ENCODE results near the gene SUPT3H. TPM values are rescaled to one million over a fixed set of nuclear protein-coding genes. Genes with fewer than 3 reads are reported as not detected.

Gene SUPT3H
- total RNA-seq, 6 experiments from 2014 or later: 0.95 to 2.8 (median 2.0) TPM

GRCh38 chr6:45350186-45350710, 27.5 kb downstream of the SUPT3H start:
- ATAC-seq: no peak
- Histone ChIP-seq H3K4me3 (no peak overlapping the region), H3K36me3 (no peaks in the 10 kb centered on the region), H3K4me1 (no peaks in the 10 kb centered on the region), H3K9me3 (no peaks in the 10 kb centered on the region), H3K27me3 (no peaks in the 10 kb centered on the region), H3K27ac (no peak overlapping the region)
- intact Hi-C loops (cut with DNase I): no loop called here
- DNase-seq: no peak
- TF ChIP-seq CTCF (IDR thresholded peaks at IDR 0.05): no peak
- TF ChIP-seq POLR2A (IDR thresholded peaks at IDR 0.05): no peak

- H3K27me3 ChIP-seq: no peaks in the 10 kb centered on the region
- H3K9me3 ChIP-seq: no peaks in the 10 kb centered on the region
- H3K4me3 ChIP-seq: no peak overlapping the region
- intact Hi-C loops (cut with DNase I): no loop called here
- H3K4me1 ChIP-seq: no peaks in the 10 kb centered on the region
- no peaks in the 10 kb centered on the region for H3K36me3 ChIP-seq
- ATAC-seq (no peak), DNase-seq (no peak)
- WGBS (ENCODE audit: insufficient coverage, low coverage, low lambda C conversion rate, missing lambda C conversion rate): 70% methylated on average over 2 of the region's 2 CpGs
- no peak overlapping the region for H3K27ac ChIP-seq
- TF ChIP-seq POLR2A (IDR thresholded peaks at IDR 0.05) (no peak), CTCF (IDR thresholded peaks at IDR 0.05) (no peak)
Observed at GRCh38 chr6:45344900-45345299, 32.8 kb downstream of the SUPT3H start.

- H3K27me3 ChIP-seq: no peaks in the 10 kb centered on the region
- H3K27ac ChIP-seq: no peak overlapping the region
- H3K9me3 ChIP-seq: no peaks in the 10 kb centered on the region
- intact Hi-C loops (cut with DNase I): no loop called here
- no peak overlapping the region for H3K4me3 ChIP-seq
- no peaks in the 10 kb centered on the region for H3K4me1 ChIP-seq
- DNase-seq: no peak
- H3K36me3 ChIP-seq: no peaks in the 10 kb centered on the region
- no peak for TF ChIP-seq POLR2A (IDR thresholded peaks at IDR 0.05)
- ATAC-seq: no peak
Observed at GRCh38 chr6:45328523-45328922, 49.2 kb downstream of the SUPT3H start.

GRCh38 chr6:45327956-45328522, 49.7 kb downstream of the SUPT3H start, which contains the start of gene RUNX2:
TSS of gene RUNX2 (plus strand) at chr6:45328330. CDS start at chr6:45328727, 397 bp downstream.
- intact Hi-C loops (cut with DNase I): no loop called here
- no peak within 1 kb of the TSS for H3K4me3 ChIP-seq
- 58% methylated on average over 5 of the region's 5 CpGs for WGBS (ENCODE audit: insufficient coverage, low coverage, low lambda C conversion rate, missing lambda C conversion rate)
- no peaks in the 10 kb centered on the region for H3K36me3 ChIP-seq
- H3K27me3 ChIP-seq: no peaks in the 10 kb centered on the region
- no peak within 1 kb of the TSS for H3K27ac ChIP-seq
- TF ChIP-seq CTCF (IDR thresholded peaks at IDR 0.05) (no peak), POLR2A (IDR thresholded peaks at IDR 0.05) (no peak)
- no peaks in the 10 kb centered on the region for H3K4me1 ChIP-seq
- ATAC-seq (peak in 1 of 4 donors; percentile 28), DNase-seq (no peak)
- H3K9me3 ChIP-seq: no peaks in the 10 kb centered on the region

- no peak for ATAC-seq
- Histone ChIP-seq H3K4me1 (no peaks in the 10 kb centered on the region), H3K4me3 (no peak overlapping the region), H3K9me3 (no peaks in the 10 kb centered on the region), H3K36me3 (no peaks in the 10 kb centered on the region), H3K27ac (no peak overlapping the region), H3K27me3 (no peaks in the 10 kb centered on the region)
- WGBS (ENCODE audit: insufficient coverage, low coverage, low lambda C conversion rate, missing lambda C conversion rate): 87% methylated on average over 5 of the region's 5 CpGs
- no peak for DNase-seq
- TF ChIP-seq POLR2A (IDR thresholded peaks at IDR 0.05) (no peak), CTCF (IDR thresholded peaks at IDR 0.05) (no peak)
- intact Hi-C loops (cut with DNase I): no loop called here
Observed at GRCh38 chr6:45326698-45327417, 50.9 kb downstream of the SUPT3H start.

Measured in right lobe of liver (tissue), 6 donors.